HG03060 (cell line): Measurements from ENCODE around the gene KCNQ2.

Experiments used
- ATAC-seq: cut with Tn5 transposase; IDR thresholded peaks from one replicate; pipeline ENCODE4 v1.9.1; 2021; ENCODE audit warnings: low read depth, moderate number of reproducible peaks; ENCODE audit not compliant: unreplicated experiment

The KCNQ2 gene

GRCh38 chr20:63456429-63457284 lies 15.8 kb downstream of the KCNQ2 start:
- ATAC-seq, result no peak

GRCh38 chr20:63455568-63455859 lies 16.9 kb downstream of the KCNQ2 start:
- no peak for ATAC-seq

GRCh38 chr20:63454731-63455567 lies 17.5 kb downstream of the KCNQ2 start:
- ATAC-seq, result no peak

- ATAC-seq, result no peak
These were observed 19.5 kb downstream of the KCNQ2 start for GRCh38 chr20:63452821-63453523.

GRCh38 chr20:63452341-63452740 lies 20.1 kb downstream of the KCNQ2 start:
- no peak for ATAC-seq

- no peak for ATAC-seq
These were observed 20.6 kb downstream of the KCNQ2 start for GRCh38 chr20:63451821-63452220.

GRCh38 chr20:63449796-63450730 lies 22.4 kb downstream of the KCNQ2 start:
- ATAC-seq, result no peak

GRCh38 chr20:63449025-63449424 lies 23.4 kb downstream of the KCNQ2 start:
- ATAC-seq, result no peak

- no peak for ATAC-seq
These were observed 24.4 kb downstream of the KCNQ2 start for GRCh38 chr20:63448031-63448430.

- no peak for ATAC-seq
These were observed 25.1 kb downstream of the KCNQ2 start for GRCh38 chr20:63447320-63447719.

GRCh38 chr20:63446216-63447024 lies 26.0 kb downstream of the KCNQ2 start:
- ATAC-seq, result no peak

- no peak for ATAC-seq
These were observed 27.2 kb downstream of the KCNQ2 start for GRCh38 chr20:63445075-63445734.

- no peak for ATAC-seq
These were observed 27.9 kb downstream of the KCNQ2 start for GRCh38 chr20:63444548-63444947.

GRCh38 chr20:63443606-63444395 lies 28.7 kb downstream of the KCNQ2 start:
- ATAC-seq, result no peak

GRCh38 chr20:63442100-63442493 lies 30.4 kb downstream of the KCNQ2 start:
- ATAC-seq, result no peak

- no peak for ATAC-seq
These were observed 31.0 kb downstream of the KCNQ2 start for GRCh38 chr20:63441136-63442099.
